Activated naive CD4-positive, alpha-beta T cell treated with anti-CD3 and anti-CD28 coated beads, Interleukin-2, amount 50 U/mL, for 72 hours (primary cell): ENCODE results near the gene NUP35. TPM values are rescaled to one million over a fixed set of nuclear protein-coding genes. Genes with fewer than 3 reads are reported as not detected.

Experiments used
- ATAC-seq, 2 donors: fragments of 150-1000 bp; cut with Tn5 transposase; 2 replicates each; pipeline ENCODE4 v1.10.0; 2021; ENCODE audit warnings: mild to moderate bottlenecking in 2 of 2, moderate library complexity in 2 of 2
- DNase-seq, 2 donors: peaks; one replicate each; pipeline ENCODE4 v3.0.0; 2021 to 2022; ENCODE audit warnings: low spot score in 2 of 2
- H3K27ac Mint-ChIP-seq, 2 donors: one replicate each; pipeline ENCODE4 v1.8.0; 2022; ENCODE audit warnings: mild to moderate bottlenecking in 2 of 2, mixed read lengths in 2 of 2
- H3K36me3 Mint-ChIP-seq, 2 donors: one replicate each; pipeline ENCODE4 v1.8.0; 2022; ENCODE audit warnings: mixed read lengths in 2 of 2
- H3K9me3 Mint-ChIP-seq, 2 donors: one replicate each; pipeline ENCODE4 v1.8.0; 2022; ENCODE audit warnings: mixed read lengths in 2 of 2
- total RNA-seq, 2 donors: library from RNA; stranded (reverse); gene quantifications; one replicate each; pipeline ENCODE4 v1.2.3, GENCODE V29; 2022

The NUP35 gene, protein sequence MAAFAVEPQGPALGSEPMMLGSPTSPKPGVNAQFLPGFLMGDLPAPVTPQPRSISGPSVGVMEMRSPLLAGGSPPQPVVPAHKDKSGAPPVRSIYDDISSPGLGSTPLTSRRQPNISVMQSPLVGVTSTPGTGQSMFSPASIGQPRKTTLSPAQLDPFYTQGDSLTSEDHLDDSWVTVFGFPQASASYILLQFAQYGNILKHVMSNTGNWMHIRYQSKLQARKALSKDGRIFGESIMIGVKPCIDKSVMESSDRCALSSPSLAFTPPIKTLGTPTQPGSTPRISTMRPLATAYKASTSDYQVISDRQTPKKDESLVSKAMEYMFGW
- 10 to 100 TPM; 28.7 to 35.0 TPM for total RNA-seq

DNA sequence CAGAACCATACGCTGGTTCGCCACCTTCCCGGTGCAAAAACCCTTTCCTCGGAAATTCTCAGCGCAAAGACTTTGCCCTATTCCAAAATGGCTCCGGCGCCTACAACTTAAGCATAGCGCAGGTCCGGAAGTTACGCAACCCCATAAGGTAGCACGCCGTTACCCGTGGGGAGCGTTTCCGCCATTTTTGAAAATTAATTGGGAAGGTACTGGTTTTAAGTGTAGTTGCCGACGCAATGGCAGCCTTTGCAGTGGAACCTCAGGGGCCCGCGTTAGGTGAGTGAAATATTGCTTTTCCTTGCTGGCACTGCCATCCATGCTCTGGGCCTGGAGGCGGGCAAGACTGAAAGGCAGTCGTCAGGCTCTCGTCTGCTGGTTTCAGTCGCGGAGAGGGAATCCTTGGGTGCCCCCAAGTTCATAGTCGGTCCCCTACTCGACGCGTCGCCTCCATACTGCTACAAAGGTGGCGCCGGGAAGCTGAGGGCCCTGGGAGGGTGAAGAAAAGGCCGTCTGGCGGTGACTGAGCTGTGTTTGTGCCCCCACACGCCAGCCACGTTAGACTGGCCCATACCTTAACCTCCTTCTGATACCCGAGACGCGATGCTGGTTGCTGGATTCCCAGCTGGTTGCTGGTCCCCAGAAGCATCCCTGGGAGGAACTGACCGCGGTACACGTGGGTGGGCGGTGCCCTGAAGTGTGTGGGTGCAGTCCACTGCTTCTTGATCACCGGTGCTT is at the start of gene NUP35:
TSS of gene NUP35 (plus strand) at position 222 of the 735 bp plus-strand sequence. CDS start at position 237, 15 bp downstream.
- DNase-seq (peak; percentile 81 to 88), ATAC-seq (peak; percentile 93 to 95)
- Mint-ChIP-seq H3K36me3 (peaks cover 15 to 19% of the 10 kb centered on the region in 2 donors), H3K27ac (peak within 1 kb of the TSS; percentile 96 to 97), H3K9me3 (no peaks in the 10 kb centered on the region)

DNA sequence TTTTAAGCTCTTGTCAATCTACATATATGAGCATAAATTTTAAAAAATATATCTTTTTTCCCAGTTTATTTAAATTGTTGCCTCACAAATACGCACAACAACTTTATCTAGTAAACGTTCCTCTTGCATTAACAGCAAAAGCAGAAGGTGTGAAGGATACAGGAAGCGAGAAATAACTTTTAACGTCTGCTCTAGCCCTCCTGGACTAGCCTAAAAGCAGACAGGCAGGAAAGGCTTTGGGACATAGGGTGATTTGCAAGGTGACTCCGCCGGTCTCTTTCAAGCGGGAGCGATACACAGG is 46.1 kb upstream of the NUP35 start:
- DNase-seq (no peak), ATAC-seq (peak in 1 of 2 donors; percentile 62)
- Mint-ChIP-seq H3K9me3 (no peaks in the 10 kb centered on the region), H3K27ac (peak overlapping the region in 1 of 2 donors; percentile 63), H3K36me3 (no peaks in the 10 kb centered on the region)

DNA sequence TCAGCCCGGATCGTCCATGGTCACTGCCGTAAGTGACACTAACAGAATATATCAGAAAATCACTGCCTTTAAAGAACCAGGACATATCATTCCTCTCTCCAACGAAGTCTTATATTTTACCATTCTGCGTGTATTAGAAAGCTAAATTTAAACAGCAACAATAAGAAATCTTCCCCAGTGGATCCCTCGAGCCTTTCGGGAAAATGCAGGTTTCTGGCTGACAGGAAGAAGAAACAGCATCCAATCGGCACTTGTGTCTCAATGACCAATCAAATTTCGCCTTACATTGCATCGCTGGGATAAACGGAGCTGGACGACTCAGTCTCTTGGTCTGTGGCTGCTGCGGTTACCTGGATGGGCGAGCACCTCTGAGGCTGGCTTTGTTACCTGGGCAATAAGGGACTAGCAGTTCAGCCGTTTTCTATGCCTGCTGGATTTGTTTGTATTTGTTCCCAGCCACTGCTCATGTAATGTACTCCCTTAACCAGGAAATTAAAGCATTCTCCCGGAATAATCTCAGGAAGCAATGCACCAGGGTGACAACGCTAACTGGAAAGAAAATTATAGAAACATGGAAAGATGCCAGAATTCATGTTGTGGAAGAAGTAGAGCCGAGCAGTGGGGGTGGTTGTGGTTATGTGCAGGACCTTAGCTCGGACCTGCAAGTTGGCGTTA is 45.6 kb upstream of the NUP35 start, which contains the start of gene DUSP19:
TSS of gene DUSP19 (plus strand) at position 284 of the 675 bp plus-strand sequence. CDS start at position 471, 187 bp downstream.
- peak; percentile 93 to 99 for ATAC-seq
- no peaks in the 10 kb centered on the region for H3K9me3 Mint-ChIP-seq
- peak within 1 kb of the TSS; percentile 63 to 80 for H3K27ac Mint-ChIP-seq

DNA sequence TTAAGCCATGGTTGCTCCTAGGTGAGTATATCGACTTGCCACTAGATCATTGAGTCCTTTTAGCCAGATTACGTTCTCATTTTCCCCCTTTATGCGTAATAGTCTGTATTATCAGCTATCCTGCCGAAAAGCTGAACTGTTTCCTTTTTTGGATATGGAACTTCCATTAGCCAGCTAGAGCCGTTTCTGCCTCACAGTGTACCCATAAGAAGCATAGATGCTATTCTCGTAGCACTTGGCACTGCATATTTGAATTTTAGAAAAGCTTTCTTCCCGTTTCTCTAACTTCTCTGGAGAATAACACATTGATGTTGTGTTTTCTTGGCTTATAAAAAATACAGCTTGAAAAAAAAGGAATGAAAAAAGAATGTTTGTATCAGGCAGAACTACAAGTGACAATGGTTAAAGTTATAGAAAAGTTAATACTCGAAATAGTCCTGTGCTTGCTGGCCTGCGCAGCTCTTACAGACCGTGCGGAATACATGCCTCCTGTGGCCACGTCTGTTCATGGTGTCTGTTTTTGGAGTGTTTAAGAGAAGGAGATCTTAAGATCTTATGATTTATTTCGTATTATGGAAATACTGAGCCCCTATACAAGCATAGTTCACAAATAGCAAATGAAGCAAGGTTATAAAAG is 45.0 kb upstream of the NUP35 start:
- H3K36me3 Mint-ChIP-seq: no peaks in the 10 kb centered on the region
- ATAC-seq (peak; percentile 17 to 37), DNase-seq (peak in 1 of 2 donors; percentile 8)
- no peaks in the 10 kb centered on the region for H3K9me3 Mint-ChIP-seq
- peak overlapping the region; percentile 52 to 63 for H3K27ac Mint-ChIP-seq

More for the DNA sequence above, 45.6 kb upstream of the NUP35 start, which contains the start of gene DUSP19:
- no peaks in the 10 kb centered on the region for H3K36me3 Mint-ChIP-seq
- DNase-seq: peak; percentile 85 to 90

DNA sequence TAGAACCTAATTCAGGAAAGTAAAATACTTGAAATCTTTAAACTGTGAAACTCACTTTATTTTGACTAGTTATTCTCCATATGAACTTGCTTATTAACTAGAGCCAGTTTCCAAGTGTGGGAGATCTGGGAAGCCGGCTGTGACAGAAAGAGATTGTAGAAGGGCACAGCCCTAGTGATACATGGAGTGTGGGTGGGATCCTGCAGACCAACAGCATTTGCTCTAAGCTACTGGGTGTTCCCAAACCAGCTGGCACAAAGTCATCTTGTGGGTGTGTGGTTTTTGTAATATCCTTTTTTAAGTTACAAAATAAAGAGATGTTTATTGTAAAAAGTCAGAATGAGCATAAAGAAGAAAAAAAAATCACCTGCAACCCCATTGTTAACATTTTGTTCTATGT is 42.3 kb upstream of the NUP35 start:
- no peak for ATAC-seq
- Mint-ChIP-seq H3K9me3 (no peaks in the 10 kb centered on the region), H3K36me3 (no peaks in the 10 kb centered on the region), H3K27ac (no peak overlapping the region)
- DNase-seq: no peak

DNA sequence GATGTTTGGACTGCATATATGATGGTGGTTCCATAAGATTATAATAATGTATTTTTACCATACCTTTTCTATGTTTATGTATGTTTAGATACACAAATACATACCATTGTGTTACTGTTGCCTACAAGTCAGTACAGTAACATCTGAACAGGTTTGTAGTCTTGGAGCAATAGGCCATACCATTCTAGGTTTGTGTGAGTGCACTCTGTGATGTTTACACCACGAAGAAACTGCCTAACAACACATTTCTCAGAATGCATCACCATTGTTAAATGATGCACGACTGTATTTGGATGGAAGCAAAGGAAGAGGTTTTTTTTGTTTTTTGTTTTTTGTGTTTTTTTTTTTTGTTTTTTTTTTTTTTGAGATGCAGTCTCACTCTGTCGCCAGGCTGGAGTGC is 36.2 kb upstream of the NUP35 start:
- peak in 1 of 2 donors; percentile 44 for ATAC-seq
- H3K36me3 Mint-ChIP-seq: peaks cover 0 to 4% of the 10 kb centered on the region in 2 donors
- H3K27ac Mint-ChIP-seq: no peak overlapping the region
- H3K9me3 Mint-ChIP-seq: no peaks in the 10 kb centered on the region
- DNase-seq: no peak

DNA sequence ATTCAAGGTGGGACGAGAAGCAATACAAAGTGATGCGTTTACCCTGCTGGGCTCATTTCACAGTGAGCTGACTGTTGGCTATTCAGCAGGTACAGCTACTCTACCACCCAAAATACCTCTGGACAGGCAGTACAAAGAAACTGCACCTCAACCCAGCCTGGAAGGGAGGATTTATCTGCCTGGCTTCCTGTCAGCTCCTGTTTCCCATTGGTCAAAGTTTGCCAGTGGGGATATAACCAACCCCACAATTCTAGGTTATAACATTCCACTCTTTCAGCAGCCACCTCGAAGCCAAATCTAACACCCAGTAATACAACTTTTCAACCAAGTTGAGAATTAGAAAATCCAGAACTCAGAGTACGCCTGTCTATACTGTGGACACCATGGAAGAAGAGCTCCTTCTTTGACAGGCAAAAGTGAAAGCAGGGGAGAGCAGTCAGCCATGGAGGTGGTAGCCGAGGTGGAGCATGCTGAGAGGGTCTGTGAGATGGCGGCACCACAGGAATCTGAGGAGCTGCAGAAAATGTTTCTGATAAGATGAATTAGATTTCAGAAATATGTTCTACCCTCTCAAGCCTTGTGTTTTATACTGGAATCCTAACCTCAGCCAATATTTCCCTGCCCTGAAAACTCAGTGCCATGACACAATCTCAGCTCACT is 34.9 kb upstream of the NUP35 start:
- Mint-ChIP-seq H3K36me3 (peaks cover 0 to 4% of the 10 kb centered on the region in 2 donors), H3K9me3 (no peaks in the 10 kb centered on the region), H3K27ac (no peak overlapping the region)
- ATAC-seq (no peak), DNase-seq (no peak)

DNA sequence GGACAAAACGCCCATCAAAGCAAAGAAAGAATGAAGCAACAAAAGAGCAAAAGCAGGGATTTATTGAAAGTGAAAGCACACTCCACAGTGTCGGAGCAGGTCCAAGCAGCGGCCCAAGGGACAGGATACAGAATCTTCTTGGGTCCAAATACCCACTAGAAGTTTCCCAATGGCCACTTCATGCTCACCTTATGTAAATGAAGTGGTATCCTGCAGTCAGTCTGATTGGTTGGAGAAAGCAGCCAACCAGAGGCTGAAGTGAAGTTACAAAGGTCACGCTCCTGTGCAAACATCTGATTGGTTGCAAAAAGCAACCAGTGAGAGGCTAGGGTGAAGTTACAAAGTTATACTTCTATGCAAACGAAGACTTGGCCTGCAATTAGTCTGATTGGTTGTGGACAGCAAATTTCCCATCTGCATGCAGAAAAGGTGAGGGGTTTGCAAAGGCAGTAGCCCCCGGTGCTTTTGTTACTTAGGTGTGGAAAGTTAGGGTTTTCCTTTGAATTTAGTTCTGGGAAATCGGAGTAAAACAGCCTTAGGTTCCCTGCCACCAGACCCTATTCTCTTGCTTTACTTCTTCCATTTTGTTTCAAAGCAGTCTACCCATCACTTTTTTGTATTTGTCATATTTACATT is 32.8 kb upstream of the NUP35 start:
- no peaks in the 10 kb centered on the region for H3K9me3 Mint-ChIP-seq
- H3K27ac Mint-ChIP-seq: no peak overlapping the region
- ATAC-seq: no peak
- H3K36me3 Mint-ChIP-seq: peaks cover 0 to 4% of the 10 kb centered on the region in 2 donors
- no peak for DNase-seq

DNA sequence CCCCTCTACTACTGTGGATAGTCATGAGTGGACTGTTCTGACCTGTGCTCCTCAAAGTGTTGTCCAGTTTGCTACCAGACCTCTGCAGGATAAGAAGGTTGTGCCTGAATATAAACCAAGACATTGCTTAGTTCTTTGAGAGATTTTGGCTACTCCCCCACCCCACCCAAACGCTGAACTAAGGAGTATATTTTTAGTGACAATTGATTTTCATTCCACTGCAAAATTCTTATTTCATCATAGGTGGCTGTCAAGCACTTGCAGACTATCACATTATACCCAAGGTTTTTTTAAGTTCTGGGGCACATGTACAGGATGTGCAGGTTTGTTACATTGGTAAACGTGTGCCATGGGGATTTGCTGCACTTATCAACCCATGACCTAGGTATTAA is 32.3 kb upstream of the NUP35 start:
- Mint-ChIP-seq H3K9me3 (no peaks in the 10 kb centered on the region), H3K27ac (no peak overlapping the region), H3K36me3 (peaks cover 0 to 4% of the 10 kb centered on the region in 2 donors)
- DNase-seq: no peak
- ATAC-seq: no peak

DNA sequence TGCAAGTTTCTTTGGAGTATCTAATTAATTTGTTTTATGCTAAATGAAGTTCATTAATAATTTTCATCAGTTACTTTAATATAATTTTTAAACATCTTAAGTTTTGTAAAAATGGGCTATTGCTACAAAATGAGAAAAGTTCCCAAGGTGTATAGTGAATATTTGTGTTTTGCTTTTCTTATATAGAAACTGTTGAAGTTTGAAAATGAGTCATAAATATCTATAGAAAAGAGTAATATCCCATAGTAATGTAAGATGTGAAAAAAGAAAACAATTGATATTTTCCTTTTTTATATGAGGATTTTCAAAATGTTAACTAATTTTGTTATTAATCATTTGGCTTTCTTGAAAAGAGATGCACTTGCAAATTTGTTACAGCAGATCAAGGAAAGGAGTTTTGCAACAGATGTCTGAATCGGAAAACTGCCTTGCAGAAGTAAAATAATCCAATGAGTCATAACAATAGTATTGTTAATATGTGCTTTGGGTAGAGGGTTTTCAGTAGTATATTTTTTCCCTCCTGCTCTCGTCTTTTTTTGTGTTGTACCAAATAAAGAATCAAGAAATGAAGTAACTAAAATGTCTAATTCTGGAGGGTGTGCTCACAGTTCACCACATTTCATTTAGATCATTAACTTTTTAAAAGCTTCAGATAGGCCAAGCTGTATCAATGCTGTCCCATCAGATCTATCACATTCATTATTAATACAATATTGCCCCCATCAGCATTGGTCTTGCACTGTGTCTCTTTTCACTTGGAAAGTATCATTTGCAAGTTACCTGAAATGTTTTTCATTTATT is 30.2 kb upstream of the NUP35 start:
- no peaks in the 10 kb centered on the region for H3K36me3 Mint-ChIP-seq
- no peak overlapping the region for H3K27ac Mint-ChIP-seq
- DNase-seq: no peak
- no peaks in the 10 kb centered on the region for H3K9me3 Mint-ChIP-seq
- ATAC-seq: no peak

DNA sequence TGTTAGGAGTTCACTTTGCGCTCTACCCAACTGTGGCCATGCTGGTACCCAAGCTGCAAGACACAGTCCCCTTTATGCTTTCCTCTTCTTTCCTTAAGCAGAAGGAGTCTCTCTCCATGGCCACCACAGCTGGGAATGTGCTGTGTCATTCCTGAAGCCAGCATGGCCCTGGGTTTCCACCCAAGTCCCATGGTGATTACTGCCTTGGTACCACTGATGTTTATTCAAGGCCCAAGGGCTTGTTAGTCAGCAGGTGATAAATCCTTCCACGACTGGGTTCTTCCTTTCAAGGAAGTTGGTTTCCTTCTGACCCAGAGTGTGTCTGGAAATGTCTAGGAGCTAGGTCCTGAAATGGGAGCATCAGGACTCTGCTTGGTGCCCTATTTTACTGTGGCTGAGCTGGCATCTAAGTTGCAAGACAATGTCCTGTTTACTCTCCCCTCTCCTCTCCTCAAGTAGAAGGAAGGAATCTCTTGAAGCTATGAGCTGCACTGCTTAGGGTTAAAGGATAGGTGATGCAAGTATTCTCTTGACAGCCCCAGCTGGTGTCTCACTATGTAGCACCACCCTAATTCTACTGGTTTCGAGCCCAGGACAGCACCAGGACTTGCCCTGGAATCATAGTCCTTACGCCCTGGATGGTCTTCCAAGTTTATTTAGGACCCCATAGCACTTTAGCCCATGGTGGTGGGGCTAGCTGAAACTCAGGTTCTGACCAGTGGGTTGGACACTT is 18.7 kb upstream of the NUP35 start:
- no peaks in the 10 kb centered on the region for H3K36me3 Mint-ChIP-seq
- ATAC-seq (no peak), DNase-seq (no peak)
- no peaks in the 10 kb centered on the region for H3K9me3 Mint-ChIP-seq
- no peak overlapping the region for H3K27ac Mint-ChIP-seq

DNA sequence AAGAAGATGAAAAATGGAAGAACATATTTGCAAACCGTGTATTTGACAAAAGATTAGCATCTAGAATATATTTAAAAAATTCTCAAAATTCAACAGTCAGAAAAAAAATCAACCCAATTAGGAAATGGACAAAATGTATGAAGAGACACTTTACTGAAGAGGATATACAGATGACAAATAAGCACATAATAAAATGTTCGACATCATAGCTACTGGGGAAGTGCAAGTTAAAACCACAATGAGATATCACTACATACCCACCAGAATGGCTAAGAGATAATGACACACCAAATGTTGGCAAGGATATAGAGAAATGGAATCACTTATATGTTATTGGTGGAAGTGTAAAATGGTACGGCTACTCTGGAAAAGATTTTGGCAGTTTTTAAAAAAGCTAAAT is 11.7 kb upstream of the NUP35 start:
- no peaks in the 10 kb centered on the region for H3K9me3 Mint-ChIP-seq
- no peak overlapping the region for H3K27ac Mint-ChIP-seq
- ATAC-seq (no peak), DNase-seq (no peak)
- no peaks in the 10 kb centered on the region for H3K36me3 Mint-ChIP-seq

DNA sequence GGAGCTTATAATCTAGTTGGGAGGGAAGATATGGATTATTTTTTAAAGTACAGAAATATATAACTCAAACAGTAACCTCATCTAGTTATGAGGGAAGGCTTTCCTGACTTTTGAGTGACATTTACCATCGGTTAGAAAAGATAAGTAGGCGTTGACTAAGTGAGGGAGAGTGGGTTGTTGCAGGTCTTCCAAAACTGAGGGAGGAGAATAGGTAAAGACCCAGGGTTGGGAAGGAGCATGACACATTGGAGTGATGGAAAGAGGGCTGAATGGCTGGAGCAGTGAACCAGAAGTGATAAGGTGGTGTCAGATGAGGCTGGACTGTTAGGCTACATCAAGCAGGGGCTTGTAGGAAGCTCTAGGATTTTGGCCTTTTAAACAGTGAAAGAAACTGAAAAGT is 10.6 kb upstream of the NUP35 start:
- DNase-seq (no peak), ATAC-seq (no peak)
- H3K27ac Mint-ChIP-seq: peak overlapping the region in 1 of 2 donors; percentile 5
- no peaks in the 10 kb centered on the region for H3K36me3 Mint-ChIP-seq
- H3K9me3 Mint-ChIP-seq: no peaks in the 10 kb centered on the region

DNA sequence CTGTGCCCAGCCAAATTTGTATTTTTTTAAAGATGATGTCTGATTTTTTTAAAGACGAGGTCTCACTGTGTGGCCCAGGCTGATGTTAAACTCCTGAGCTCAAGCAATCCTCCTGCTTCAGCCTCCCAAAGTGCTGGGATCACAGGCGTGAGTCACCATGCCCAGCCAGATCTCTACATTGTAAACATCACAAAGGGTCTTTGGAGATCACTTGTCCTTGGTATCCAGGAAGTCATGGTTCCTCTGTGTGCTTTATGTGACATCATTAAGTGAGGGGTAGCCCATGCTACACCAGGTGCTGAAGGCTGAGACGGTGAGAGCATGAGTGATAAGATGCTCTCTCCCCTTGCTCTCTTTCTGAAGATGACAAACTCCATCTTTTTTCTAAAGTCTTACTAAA is 7.0 kb upstream of the NUP35 start:
- DNase-seq (no peak), ATAC-seq (no peak)
- Mint-ChIP-seq H3K9me3 (no peaks in the 10 kb centered on the region), H3K36me3 (no peaks in the 10 kb centered on the region), H3K27ac (no peak overlapping the region)
